ENCODE measurements around the gene CDHR3.
"Not testable (repeated sequence)": the region's sequence is repeated elsewhere in the genome, so short reads cannot be mapped to it uniquely, and the experiment has no call there.

Gene CDHR3

GRCh38 chr7:105971845-105972244 lies 8.8 kb downstream of the CDHR3 start:
- DNase-seq (ENCODE audit: low spot score): no peak

- DNase-seq (ENCODE audit: low spot score): no peak
Observed at GRCh38 chr7:105972276-105972675, 9.2 kb downstream of the CDHR3 start.

- no peak for DNase-seq (ENCODE audit: low spot score)
Observed at GRCh38 chr7:105974471-105974870, 11.4 kb downstream of the CDHR3 start.

GRCh38 chr7:105975770-105976417 lies 12.8 kb downstream of the CDHR3 start:
- DNase-seq (ENCODE audit: low spot score): no peak

- no peak for DNase-seq (ENCODE audit: low spot score)
Observed at GRCh38 chr7:105976868-105977267, 13.8 kb downstream of the CDHR3 start.

GRCh38 chr7:105978035-105978434 lies 15.0 kb downstream of the CDHR3 start:
- DNase-seq (ENCODE audit: low spot score): no peak

- DNase-seq (ENCODE audit: low spot score): no peak
Observed at GRCh38 chr7:105978974-105979373, 15.9 kb downstream of the CDHR3 start.

- no peak for DNase-seq (ENCODE audit: low spot score)
Observed at GRCh38 chr7:105979405-105979804, 16.3 kb downstream of the CDHR3 start.

GRCh38 chr7:105980645-105981396 lies 17.8 kb downstream of the CDHR3 start:
- no peak for DNase-seq (ENCODE audit: low spot score)

- DNase-seq (ENCODE audit: low spot score): no peak
Observed at GRCh38 chr7:105982388-105982787, 19.3 kb downstream of the CDHR3 start.

- DNase-seq (ENCODE audit: low spot score): not testable (repeated sequence)
Observed at GRCh38 chr7:105984808-105985207, 21.7 kb downstream of the CDHR3 start.

GRCh38 chr7:105985229-105985628 lies 22.2 kb downstream of the CDHR3 start:
- no peak for DNase-seq (ENCODE audit: low spot score)

GRCh38 chr7:105985672-105986215 lies 22.7 kb downstream of the CDHR3 start:
- no peak for DNase-seq (ENCODE audit: low spot score)

GRCh38 chr7:105987046-105987445 lies 24.0 kb downstream of the CDHR3 start:
- DNase-seq (ENCODE audit: low spot score): no peak

- DNase-seq (ENCODE audit: low spot score): no peak
Observed at GRCh38 chr7:105988276-105988675, 25.2 kb downstream of the CDHR3 start.

GRCh38 chr7:105989191-105989590 lies 26.1 kb downstream of the CDHR3 start:
- no peak for DNase-seq (ENCODE audit: low spot score)

- no peak for DNase-seq (ENCODE audit: low spot score)
Observed at GRCh38 chr7:105989686-105990085, 26.6 kb downstream of the CDHR3 start.

- DNase-seq (ENCODE audit: low spot score): no peak
Observed at GRCh38 chr7:105990141-105990540, 27.1 kb downstream of the CDHR3 start.

- DNase-seq (ENCODE audit: low spot score): no peak
Observed at GRCh38 chr7:105990727-105991453, 27.8 kb downstream of the CDHR3 start.

- DNase-seq (ENCODE audit: low spot score): no peak
Observed at GRCh38 chr7:105992905-105993304, 29.8 kb downstream of the CDHR3 start.

- peak; percentile 31 for DNase-seq (ENCODE audit: low spot score)
Observed at GRCh38 chr7:105996860-105997737, 34.0 kb downstream of the CDHR3 start.

- no peak for DNase-seq (ENCODE audit: low spot score)
Observed at GRCh38 chr7:105999256-105999655, 36.2 kb downstream of the CDHR3 start.

All from HuH-7.5 (cell line).